AG09309 (cell line): Measurements from ENCODE around the gene FAM13C.

ENCODE experiments used
- DNase-seq: peaks from one replicate; pipeline ENCODE4 v3.0.0-alpha.2; 2010; ENCODE audit warnings: low read depth
- H3K4me3 ChIP-seq: 2 replicates; pipeline ENCODE4 v1.5.1; 2011; ENCODE audit warnings: mild to moderate bottlenecking, low read depth, low read length, moderate library complexity; ENCODE audit not compliant: control insufficient read depth
- CTCF ChIP-seq: IDR thresholded peaks from 2 replicates; pipeline ENCODE4 v1.5.1; 2011; ENCODE audit warnings: mild to moderate bottlenecking, low read depth, low read length, inconsistent platforms; ENCODE audit not compliant: insufficient read depth, control insufficient read depth; ENCODE audit errors: missing control alignments

FAM13C gene

GRCh38 chr10:59314268-59314667 lies 48.1 kb downstream of the FAM13C start:
- no peak for DNase-seq
- H3K4me3 ChIP-seq: no peak overlapping the region
- no peak for TF ChIP-seq CTCF

GRCh38 chr10:59312247-59312646 lies 50.1 kb downstream of the FAM13C start:
- TF ChIP-seq CTCF: no peak
- H3K4me3 ChIP-seq: no peak overlapping the region
- DNase-seq: no peak

GRCh38 chr10:59311025-59311424 lies 51.3 kb downstream of the FAM13C start:
- no peak for TF ChIP-seq CTCF
- no peak for DNase-seq
- H3K4me3 ChIP-seq: no peak overlapping the region

GRCh38 chr10:59310324-59310914 lies 51.9 kb downstream of the FAM13C start:
- no peak for TF ChIP-seq CTCF
- DNase-seq: no peak
- no peak overlapping the region for H3K4me3 ChIP-seq

- no peak overlapping the region for H3K4me3 ChIP-seq
- no peak for TF ChIP-seq CTCF
- DNase-seq: no peak
Measured at GRCh38 chr10:59304521-59305097, 57.7 kb downstream of the FAM13C start.

- H3K4me3 ChIP-seq: no peak overlapping the region
- DNase-seq: no peak
- no peak for TF ChIP-seq CTCF
Measured at GRCh38 chr10:59303018-59303417, 59.3 kb downstream of the FAM13C start.
